GM19099 (cell line): Measurements from ENCODE around the gene ASCC2.

Experiments used
- POLR2A ChIP-seq: IDR thresholded peaks from 3 replicates; pipeline ENCODE4 v1.6.1; 2011; ENCODE audit warnings: low read depth; ENCODE audit not compliant: insufficient read length; ENCODE audit errors: extremely low read depth

ASCC2 gene

DNA sequence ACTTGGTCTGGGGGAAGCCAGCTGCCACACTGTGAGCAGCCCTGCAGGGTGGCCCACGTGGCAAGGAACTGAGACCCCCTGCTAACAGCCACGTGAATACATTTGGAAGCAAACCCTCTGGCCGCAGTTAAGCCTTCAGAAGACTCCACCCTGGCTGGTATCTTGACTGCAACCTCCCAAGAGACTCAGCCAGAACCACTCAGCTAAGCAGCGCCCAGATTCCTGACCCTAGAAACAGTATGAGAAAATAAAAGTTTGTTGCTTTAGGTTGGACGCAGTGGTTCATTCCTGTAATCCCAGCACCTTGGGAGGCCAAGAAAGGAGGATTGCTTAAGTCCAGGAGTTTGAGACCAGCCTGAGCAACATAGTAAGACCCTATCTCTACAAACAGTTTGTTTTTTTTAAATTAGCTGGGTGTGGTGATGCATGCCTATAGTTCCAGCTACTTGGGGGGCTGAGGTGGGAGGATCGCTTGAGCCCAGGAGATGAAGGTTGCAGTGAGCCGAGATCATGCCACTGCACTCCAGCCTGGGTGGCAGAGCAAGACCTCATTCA lies 79.9 kb downstream of the ASCC2 start:
- no peak for TF ChIP-seq POLR2A

GRCh38 chr22:29757096-29757495 lies 81.0 kb downstream of the ASCC2 start:
- TF ChIP-seq POLR2A, result no peak

- no peak for TF ChIP-seq POLR2A
These were observed 81.7 kb downstream of the ASCC2 start for GRCh38 chr22:29756341-29756740.

DNA sequence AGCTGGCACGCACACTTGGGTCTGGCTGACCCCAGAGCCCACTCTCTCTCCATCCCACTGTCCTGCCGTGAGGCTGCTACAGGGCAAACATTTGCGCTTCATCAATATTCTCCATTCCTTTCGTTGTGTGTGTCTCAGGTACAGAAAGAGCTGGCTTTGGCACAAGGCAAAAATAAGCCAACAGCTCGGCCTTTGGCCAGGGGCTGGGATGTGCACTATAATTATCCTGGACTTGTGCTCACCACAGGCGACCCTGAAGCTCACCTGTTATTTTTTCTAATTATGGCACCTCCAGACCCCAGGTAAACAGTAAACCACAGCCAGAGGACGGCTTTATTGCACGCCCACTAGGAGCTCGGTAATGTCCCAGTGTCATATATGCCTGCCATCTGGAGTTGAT lies 82.2 kb downstream of the ASCC2 start:
- TF ChIP-seq POLR2A, result no peak

DNA sequence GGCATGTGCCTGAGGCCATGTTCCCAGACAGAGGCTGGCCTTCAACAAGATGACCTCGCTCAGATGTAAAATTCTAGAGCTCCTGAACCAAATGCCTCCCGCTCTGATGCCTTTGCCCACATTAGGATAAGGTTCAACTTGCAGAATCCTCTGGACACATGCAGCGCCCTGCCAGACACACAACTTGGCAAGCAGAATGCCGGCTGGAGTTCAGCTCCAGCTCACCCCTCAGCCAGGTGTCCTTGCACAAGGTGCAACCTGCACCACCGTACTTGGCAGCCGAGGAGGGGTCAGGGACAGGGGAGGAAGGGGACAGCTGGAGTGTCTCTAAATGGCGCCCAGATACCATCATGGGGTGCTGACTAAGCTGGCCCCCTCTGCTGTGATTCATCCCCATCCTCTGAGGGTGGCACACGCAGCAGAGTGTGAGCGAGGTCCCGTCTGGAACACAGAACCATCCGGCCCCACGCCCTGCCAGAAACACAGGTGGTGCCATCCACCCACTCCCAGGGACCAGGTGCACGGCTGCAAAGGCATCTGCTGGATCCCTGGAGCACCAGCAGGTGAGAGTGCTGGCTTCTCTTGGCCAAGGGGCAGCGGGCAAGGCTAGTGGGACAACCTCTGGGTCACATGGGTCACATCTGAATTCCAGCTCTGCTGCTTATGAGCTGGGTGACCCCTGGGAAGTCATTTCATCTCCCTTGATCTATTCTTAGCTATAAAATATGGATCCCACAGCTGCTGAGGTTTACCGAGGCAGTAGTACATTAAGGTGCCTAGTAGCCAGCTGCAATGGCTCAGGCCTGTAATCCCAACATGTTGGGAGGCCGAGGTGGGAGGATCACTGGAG lies 84.0 kb downstream of the ASCC2 start:
- TF ChIP-seq POLR2A, result no peak

GRCh38 chr22:29751669-29752068 lies 86.4 kb downstream of the ASCC2 start:
- no peak for TF ChIP-seq POLR2A

GRCh38 chr22:29750559-29751538 lies 87.2 kb downstream of the ASCC2 start:
- no peak for TF ChIP-seq POLR2A

DNA sequence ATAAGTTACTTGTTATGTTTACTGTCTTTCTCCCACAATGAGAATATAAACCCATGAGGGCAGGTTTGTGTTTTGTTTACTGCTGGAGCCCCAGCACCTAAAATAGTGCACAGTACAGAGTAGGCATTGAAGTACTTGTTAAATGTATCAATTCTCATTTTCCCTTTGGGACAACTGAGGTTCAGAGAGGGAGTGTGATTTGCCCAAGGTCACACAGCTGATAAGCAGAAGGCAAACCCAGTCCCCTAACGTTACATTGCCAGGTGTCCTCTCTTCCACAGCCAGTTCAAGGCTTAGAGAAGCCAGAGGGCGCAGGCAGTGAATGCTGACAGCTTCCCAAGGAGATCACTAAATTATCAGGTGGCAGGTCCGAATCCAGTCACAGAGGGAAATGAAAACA lies 88.0 kb downstream of the ASCC2 start:
- TF ChIP-seq POLR2A, result no peak

GRCh38 chr22:29748248-29748893 lies 89.7 kb downstream of the ASCC2 start:
- TF ChIP-seq POLR2A, result no peak

- no peak for TF ChIP-seq POLR2A
These were observed 90.2 kb downstream of the ASCC2 start for GRCh38 chr22:29747832-29748231.

- no peak for TF ChIP-seq POLR2A
These were observed 93.2 kb downstream of the ASCC2 start for GRCh38 chr22:29744902-29745301.

- no peak for TF ChIP-seq POLR2A
These were observed 95.7 kb downstream of the ASCC2 start for GRCh38 chr22:29742326-29742725.

- no peak for TF ChIP-seq POLR2A
These were observed 96.1 kb downstream of the ASCC2 start for GRCh38 chr22:29741926-29742325.

DNA sequence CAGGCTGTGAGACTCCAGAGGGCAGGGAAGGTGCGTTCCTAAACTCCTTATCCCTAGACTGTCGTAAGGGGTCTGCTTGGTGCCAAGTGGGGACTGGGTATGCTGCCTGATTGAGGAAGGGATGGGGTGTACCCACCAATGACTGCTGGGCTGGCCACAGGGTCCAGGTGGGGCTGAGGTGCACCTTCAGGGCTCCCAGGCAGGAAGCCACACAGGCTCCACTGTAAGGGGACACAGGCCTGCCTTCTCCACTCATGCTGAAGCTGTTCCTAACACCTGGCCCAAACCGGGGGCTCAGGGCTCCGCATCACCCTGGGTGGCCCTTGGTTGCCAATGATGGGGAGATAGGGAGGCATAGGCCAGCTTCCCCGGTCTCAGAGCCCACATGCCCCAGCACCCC lies 97.9 kb downstream of the ASCC2 start:
- TF ChIP-seq POLR2A, result no peak

DNA sequence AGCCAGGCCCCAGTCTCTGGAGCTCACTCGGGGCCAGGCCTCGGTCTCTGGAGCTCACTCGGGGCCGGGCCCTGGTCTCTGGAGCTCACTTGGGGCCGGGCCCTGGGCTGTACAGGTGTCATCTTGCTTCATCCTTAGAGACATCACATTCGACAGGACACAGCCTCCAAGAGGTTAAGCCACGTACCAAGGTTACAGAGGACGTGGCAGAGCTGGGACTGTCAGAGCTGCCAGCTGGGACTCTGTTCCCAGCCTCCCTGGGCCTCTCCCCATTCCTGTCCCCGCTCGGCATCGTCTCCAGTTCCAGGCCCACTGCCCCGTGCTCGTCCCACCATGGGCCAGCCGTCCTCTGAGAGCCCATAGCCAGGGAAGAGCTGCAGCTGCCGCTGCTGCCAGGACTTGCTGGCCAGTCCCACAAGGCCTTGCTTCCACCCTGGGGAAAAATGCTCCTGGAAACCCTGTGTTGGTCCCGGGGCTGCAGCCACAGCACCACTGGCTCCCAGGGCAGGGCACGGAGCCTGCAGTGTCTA lies 98.7 kb downstream of the ASCC2 start:
- no peak for TF ChIP-seq POLR2A
